ENCODE measurements around the gene OSBPL2.

OSBPL2 gene

GRCh38 chr20:62274332-62274950 is 36.1 kb downstream of the OSBPL2 start:
- no peak for DNase-seq (ENCODE audit: low read depth, low spot score)
- no peak overlapping the region for H3K27ac ChIP-seq

- no peak overlapping the region for H3K27ac ChIP-seq
- no peak for DNase-seq (ENCODE audit: low read depth, low spot score)
These were observed 36.9 kb downstream of the OSBPL2 start for GRCh38 chr20:62275219-62275618.

GRCh38 chr20:62276439-62276838 is 38.1 kb downstream of the OSBPL2 start:
- no peak for DNase-seq (ENCODE audit: low read depth, low spot score)
- no peak overlapping the region for H3K27ac ChIP-seq

DNA sequence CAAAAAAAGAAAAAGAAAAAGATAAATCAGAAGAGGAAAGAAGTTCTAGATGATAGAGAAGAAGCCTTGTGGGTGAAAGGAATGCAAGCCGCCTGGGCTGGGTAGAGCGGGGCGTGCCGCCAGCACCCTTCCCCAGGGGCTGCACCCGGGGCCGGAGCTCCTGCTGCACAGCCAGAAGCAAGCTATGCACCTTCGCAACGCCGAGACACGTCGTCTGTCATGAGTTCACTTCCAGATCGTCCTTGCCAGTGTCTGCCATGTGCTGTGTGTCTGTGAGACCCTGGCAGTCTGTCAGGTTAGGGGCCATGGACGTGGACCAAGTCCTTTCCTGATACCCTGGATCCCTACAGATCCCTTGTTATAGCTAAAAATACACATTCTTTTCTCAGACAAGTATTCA is 38.9 kb downstream of the OSBPL2 start:
- no peak for DNase-seq (ENCODE audit: low read depth, low spot score)

DNA sequence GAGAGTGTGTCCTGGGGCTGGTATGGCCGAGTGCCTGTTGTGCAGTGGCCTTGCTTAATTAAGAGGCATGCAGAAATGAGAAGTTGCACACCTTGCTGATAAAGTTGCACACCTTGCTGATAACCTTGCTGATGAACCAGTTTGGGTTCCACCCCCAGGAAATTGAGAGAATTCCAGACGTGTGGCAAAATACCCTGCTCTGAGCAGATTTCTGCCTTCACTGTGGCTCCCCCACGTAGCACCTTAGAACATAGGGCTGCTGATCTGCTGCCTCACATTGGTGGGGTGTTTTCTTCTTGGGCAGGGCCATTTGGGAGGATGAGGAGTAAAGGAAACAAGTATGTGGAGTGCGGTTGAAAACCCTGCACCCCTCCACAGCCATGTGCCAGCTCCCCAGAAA is 42.0 kb downstream of the OSBPL2 start:
- no peak for DNase-seq (ENCODE audit: low read depth, low spot score)
- H3K27ac ChIP-seq = no peak overlapping the region

More for the DNA sequence above, 38.9 kb downstream of the OSBPL2 start:
- H3K27ac ChIP-seq = no peak overlapping the region

- no peak overlapping the region for H3K27ac ChIP-seq
- no peak for DNase-seq (ENCODE audit: low read depth, low spot score)
These were observed 43.0 kb downstream of the OSBPL2 start for GRCh38 chr20:62281161-62281933.

GRCh38 chr20:62282103-62282502 is 43.8 kb downstream of the OSBPL2 start:
- DNase-seq (ENCODE audit: low read depth, low spot score) = no peak
- H3K27ac ChIP-seq = no peak overlapping the region

DNA sequence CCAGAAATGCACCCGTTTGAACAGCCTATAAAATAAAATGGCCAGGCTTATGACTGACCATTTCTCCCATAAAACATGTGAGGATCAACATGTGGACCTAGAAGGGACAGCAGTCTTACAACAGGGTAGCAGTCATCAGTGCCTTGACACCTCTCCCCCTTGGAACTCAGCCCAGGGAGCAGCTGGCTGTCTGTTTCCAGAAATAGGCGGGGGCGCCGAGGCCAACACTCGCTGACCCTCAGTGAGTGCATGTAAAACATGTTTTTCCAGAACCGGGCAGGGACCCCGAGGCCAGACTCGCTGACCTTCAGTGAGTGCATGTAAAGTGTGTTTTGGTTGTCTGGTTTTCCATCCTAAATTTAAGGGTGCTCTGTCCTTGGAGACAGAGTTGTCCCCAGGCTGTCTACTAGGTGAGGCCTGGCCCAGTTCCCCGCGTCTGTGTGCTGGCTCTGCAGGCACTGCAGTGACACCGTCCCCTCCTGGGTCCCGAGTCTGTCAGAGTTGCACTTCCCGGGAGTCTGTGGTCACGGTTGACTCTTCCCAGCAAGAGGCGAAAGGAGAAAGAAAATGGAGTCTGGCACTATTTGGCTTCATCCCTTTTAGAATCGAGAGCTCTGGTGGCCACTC is 44.7 kb downstream of the OSBPL2 start:
- H3K27ac ChIP-seq = no peak overlapping the region
- no peak for DNase-seq (ENCODE audit: low read depth, low spot score)

DNA sequence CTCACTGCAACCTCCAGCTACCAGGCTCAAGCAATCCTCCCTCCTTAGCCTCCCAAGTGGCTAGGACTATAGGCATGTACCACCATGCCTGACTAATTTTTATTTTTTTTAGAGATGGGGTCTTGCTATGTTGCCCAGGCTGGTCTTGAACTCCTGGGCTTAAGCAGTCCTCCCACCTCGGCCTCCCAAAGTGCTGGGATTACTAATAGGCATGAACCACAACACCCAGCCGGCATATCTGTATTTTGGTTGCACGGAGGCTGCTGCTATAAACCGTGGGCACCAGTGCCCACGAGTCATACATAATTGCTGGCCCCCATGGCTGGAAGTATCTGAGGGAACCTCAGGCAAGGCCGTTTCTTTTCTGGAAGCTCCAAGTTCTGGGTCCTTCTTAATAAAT is 46.1 kb downstream of the OSBPL2 start:
- DNase-seq (ENCODE audit: low read depth, low spot score) = no peak
- H3K27ac ChIP-seq = no peak overlapping the region

DNA sequence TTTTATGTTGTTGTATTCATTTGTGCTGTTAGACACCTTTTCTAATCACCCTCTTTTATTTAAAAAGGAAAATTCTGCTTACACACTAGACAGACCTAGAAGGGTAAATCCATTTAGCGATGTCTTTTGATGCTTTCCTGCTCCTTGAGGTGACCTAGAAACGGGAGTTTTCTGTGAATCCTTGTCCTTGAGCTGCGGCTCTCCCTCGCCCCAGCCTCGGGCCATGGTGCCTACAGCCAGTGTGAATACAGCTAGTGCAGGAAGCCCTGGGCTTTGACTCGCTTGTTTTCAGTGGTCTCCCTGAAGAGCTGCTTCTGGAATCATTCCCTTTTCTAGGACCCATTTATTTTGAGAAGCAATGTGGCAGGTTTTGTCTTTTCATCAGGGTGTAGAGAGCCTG is 46.8 kb downstream of the OSBPL2 start:
- H3K27ac ChIP-seq = no peak overlapping the region
- no peak for DNase-seq (ENCODE audit: low read depth, low spot score)

DNA sequence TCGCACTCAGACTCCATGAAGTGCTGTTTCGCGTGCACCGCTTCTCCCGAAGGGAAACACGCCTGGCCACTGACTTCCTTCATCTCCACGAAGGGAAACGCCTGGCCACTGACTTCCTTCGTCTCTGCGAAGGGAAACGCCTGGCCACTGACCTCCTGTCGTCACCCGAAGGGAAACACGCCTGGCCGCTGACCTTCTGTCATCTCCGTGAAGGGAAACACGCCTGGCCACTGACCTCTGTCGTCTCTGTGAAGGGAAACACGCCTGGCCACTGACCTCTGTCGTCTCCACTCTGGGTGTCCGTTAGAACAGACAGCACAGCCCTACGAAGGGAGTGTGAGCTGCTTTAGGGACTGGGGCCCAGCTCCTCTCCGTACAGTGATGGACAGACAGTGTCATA is 47.4 kb downstream of the OSBPL2 start:
- H3K27ac ChIP-seq = no peak overlapping the region
- DNase-seq (ENCODE audit: low read depth, low spot score) = no peak

- DNase-seq (ENCODE audit: low read depth, low spot score) = no peak
- no peak overlapping the region for H3K27ac ChIP-seq
These were observed 48.3 kb downstream of the OSBPL2 start for GRCh38 chr20:62286493-62287064.

GRCh38 chr20:62287129-62287528 is 48.8 kb downstream of the OSBPL2 start:
- no peak overlapping the region for H3K27ac ChIP-seq
- DNase-seq (ENCODE audit: low read depth, low spot score) = no peak

DNA sequence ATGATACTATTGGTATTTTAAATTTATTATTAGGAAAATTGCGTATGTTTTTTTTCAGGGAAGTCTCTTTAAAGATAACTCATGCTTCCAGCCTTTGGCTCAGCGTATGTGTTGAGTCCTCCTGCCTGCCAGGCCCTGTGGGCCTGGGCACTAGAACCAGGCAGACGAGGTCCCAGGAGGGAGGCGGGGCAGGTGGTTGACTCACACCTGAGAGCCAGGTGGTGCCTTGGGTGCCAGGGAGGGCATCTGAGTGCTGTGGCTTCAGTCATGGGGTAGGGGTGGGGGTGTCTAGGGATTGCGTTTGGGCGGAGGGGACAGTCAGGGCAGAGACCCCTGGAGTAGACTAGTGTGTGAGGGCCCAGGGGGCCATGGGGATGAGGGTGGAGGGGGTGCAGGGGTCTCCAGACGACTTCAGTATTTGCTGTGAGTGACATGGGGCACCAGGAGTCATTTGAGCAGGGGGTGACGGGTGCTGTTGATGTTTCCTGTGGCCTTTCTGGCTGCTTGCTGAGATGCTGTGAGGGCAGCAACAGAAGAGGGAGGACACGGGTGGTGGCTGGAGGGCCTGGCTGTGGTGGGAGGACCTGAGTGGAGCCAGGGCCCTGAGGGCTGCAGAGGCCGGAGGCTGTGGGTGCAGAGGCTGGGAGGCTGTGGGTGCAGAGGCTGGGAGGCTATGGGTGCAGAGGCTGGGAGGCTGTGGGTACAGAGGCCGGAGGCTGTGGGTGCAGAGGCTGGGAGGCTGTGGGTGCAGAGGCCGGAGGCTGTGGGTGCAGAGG is 49.6 kb downstream of the OSBPL2 start:
- DNase-seq (ENCODE audit: low read depth, low spot score) = no peak
- H3K27ac ChIP-seq = no peak overlapping the region

GRCh38 chr20:62288535-62289105 is 50.3 kb downstream of the OSBPL2 start:
- DNase-seq (ENCODE audit: low read depth, low spot score) = no peak
- no peak overlapping the region for H3K27ac ChIP-seq

GRCh38 chr20:62289131-62289530 is 50.8 kb downstream of the OSBPL2 start:
- DNase-seq (ENCODE audit: low read depth, low spot score) = no peak
- no peak overlapping the region for H3K27ac ChIP-seq

GRCh38 chr20:62289898-62290297 is 51.6 kb downstream of the OSBPL2 start:
- no peak for DNase-seq (ENCODE audit: low read depth, low spot score)
- no peak overlapping the region for H3K27ac ChIP-seq

GRCh38 chr20:62291251-62292066 is 53.1 kb downstream of the OSBPL2 start:
- no peak overlapping the region for H3K27ac ChIP-seq

DNA sequence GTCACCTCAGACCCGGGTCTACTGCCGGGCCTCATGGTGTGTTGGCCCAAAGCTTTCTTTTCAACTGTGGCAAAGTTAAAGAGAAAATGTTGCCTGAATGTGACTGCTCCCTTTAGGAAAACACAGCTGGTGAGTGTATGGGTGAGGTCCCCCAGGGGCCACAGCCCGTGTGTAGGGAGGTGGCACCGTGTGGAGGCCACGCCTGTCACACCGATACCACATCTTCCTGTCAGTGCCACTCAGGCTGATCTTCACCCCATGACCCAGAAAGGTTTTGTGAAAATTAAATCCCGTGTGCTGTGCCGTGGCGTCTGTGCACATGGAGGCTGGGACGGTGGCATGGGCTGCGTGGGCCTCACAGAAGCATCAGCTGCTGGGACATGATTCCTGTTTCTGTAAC is 53.8 kb downstream of the OSBPL2 start:
- no peak for DNase-seq (ENCODE audit: low read depth, low spot score)
- H3K27ac ChIP-seq = no peak overlapping the region

More at GRCh38 chr20:62291251-62292066, 53.1 kb downstream of the OSBPL2 start:
- no peak for DNase-seq (ENCODE audit: low read depth, low spot score)

All from epithelial cell of prostate (primary cell).